ENCODE data around the gene RNF103. TPM values are rescaled to one million over a fixed set of nuclear protein-coding genes. Genes with fewer than 3 reads are reported as not detected.

The RNF103 gene
- total RNA-seq, 1 donor from 2014 or later = 25.2 TPM

DNA sequence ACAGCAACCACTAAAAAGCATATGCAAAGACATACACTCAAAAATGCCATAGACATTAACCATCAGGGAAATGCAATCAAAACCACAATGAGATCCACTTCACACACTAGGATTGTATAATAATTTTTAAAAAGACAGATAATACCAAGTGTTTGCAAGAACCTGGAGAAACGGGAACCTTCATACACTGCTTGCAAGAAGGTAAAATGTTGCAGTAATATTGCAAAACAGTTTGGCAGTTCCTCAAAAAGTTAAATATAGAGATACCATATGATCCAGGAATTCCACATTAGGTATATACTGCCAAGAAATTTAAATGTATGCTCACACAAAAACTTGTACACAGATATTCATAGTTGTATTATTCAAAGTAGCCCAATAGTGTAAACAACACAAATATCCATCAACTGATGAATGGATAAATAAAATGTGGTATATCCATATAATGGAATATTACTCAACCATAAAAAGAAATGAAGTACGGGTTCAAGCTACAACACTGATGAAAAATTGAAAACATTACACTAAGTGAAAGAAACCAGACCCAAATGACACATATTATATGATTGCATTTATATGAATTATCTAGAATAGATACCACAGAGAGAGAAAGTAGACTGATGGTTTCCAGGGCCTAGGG, 45.7 kb downstream of the RNF103 start:
- H3K4me1 Mint-ChIP-seq (ENCODE audit: low read depth, unreplicated experiment) = no peaks in the 10 kb centered on the region
- H3K27ac Mint-ChIP-seq (ENCODE audit: unreplicated experiment) = no peak overlapping the region
- no peaks in the 10 kb centered on the region for H3K36me3 Mint-ChIP-seq (ENCODE audit: unreplicated experiment)
- H3K4me3 Mint-ChIP-seq (ENCODE audit: unreplicated experiment) = no peak overlapping the region
- no peaks in the 10 kb centered on the region for H3K9me3 Mint-ChIP-seq (ENCODE audit: unreplicated experiment)
- H3K27me3 Mint-ChIP-seq (ENCODE audit: unreplicated experiment) = no peaks in the 10 kb centered on the region
- TF ChIP-seq, protein P1, sequence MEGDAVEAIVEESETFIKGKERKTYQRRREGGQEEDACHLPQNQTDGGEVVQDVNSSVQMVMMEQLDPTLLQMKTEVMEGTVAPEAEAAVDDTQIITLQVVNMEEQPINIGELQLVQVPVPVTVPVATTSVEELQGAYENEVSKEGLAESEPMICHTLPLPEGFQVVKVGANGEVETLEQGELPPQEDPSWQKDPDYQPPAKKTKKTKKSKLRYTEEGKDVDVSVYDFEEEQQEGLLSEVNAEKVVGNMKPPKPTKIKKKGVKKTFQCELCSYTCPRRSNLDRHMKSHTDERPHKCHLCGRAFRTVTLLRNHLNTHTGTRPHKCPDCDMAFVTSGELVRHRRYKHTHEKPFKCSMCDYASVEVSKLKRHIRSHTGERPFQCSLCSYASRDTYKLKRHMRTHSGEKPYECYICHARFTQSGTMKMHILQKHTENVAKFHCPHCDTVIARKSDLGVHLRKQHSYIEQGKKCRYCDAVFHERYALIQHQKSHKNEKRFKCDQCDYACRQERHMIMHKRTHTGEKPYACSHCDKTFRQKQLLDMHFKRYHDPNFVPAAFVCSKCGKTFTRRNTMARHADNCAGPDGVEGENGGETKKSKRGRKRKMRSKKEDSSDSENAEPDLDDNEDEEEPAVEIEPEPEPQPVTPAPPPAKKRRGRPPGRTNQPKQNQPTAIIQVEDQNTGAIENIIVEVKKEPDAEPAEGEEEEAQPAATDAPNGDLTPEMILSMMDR (IDR thresholded peaks at IDR 0.05; ENCODE audit: partially characterized antibody, unreplicated experiment) = no peak
- DNase-seq = no peak

DNA sequence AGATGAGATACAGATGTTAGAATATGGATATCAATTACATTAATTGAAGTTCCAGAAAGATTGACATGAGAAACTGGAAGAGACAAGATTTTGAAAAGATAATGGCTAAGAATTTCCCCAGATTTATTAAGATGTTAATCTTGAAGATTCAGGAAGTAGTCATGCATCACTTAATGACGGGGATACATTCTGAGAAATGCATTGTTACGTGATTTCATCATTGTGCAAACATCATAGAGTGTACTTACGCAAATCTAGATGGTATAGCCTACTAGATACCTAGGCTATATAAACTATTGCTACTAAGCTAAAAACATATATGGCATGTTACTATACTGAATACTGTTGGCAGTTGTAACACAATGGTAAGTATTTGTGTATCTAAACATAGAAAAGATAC, 53.6 kb downstream of the RNF103 start:
- no peaks in the 10 kb centered on the region for H3K4me1 Mint-ChIP-seq (ENCODE audit: low read depth, unreplicated experiment)
- H3K9me3 Mint-ChIP-seq (ENCODE audit: unreplicated experiment) = peaks cover 2% of the 10 kb centered on the region
- no peak overlapping the region for H3K27ac Mint-ChIP-seq (ENCODE audit: unreplicated experiment)
- no peak overlapping the region for H3K4me3 Mint-ChIP-seq (ENCODE audit: unreplicated experiment)
- peaks cover 4% of the 10 kb centered on the region for H3K36me3 Mint-ChIP-seq (ENCODE audit: unreplicated experiment)
- TF ChIP-seq, protein P1 (IDR thresholded peaks at IDR 0.05; ENCODE audit: partially characterized antibody, unreplicated experiment) = no peak
- no peaks in the 10 kb centered on the region for H3K27me3 Mint-ChIP-seq (ENCODE audit: unreplicated experiment)
- DNase-seq = no peak

DNA sequence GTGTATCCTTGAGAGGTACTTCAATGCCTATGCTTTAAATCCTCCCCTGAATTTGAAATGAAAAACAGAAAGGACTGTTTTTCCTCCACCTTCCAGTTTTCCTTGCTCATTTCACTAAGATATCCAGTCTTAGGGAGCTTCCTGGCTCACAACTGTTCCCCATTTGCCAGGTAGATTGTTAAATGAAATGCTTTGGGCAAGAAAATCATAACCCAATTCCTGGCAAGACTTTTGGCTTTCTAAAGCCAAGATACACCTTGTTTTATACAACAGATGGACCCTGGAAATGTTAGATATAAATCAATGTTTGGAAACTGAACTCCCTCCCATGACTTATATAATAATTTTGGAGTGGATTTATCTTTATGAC, 56.9 kb downstream of the RNF103 start:
- H3K27ac Mint-ChIP-seq (ENCODE audit: unreplicated experiment) = no peak overlapping the region
- H3K36me3 Mint-ChIP-seq (ENCODE audit: unreplicated experiment) = peaks cover 8% of the 10 kb centered on the region
- H3K9me3 Mint-ChIP-seq (ENCODE audit: unreplicated experiment) = peaks cover 15% of the 10 kb centered on the region
- peaks cover 9% of the 10 kb centered on the region for H3K4me1 Mint-ChIP-seq (ENCODE audit: low read depth, unreplicated experiment)
- peaks cover 7% of the 10 kb centered on the region for H3K27me3 Mint-ChIP-seq (ENCODE audit: unreplicated experiment)
- no peak overlapping the region for H3K4me3 Mint-ChIP-seq (ENCODE audit: unreplicated experiment)
- TF ChIP-seq, protein P1 (IDR thresholded peaks at IDR 0.05; ENCODE audit: partially characterized antibody, unreplicated experiment) = no peak
- DNase-seq = no peak

DNA sequence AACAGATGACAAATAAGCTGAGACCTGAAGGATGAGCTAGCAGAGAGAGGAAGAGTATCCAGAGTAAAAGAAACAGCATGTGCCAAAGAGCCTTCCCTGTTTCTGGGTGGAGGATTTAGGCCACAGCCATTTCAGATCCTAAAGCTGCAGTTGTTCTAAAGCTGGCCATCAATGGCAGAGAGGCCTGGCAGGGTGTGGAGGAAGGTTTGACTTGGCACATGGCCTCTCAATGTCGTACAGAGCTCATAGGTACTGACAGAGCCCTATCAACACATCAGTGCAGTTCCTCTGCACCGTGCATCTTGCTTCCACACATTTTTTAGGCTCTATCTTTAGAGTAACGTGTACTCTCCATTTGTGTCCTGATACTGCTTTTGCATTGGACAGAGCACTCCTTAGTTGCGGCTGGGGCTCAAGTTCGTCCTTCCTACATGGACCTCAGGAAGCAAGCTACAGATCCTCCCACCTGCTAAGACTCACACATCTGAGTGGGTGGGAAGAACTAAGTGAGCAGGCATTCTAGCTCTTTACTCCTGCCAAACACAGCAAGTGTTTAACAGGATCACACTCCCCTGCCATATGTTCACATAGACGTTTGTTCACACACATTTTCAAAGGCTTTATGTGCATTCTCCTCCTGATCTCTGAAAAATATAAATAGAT, 57.4 kb downstream of the RNF103 start:
- no peak overlapping the region for H3K27ac Mint-ChIP-seq (ENCODE audit: unreplicated experiment)
- peaks cover 10% of the 10 kb centered on the region for H3K4me1 Mint-ChIP-seq (ENCODE audit: low read depth, unreplicated experiment)

More for the DNA sequence above, 57.4 kb downstream of the RNF103 start:
- no peak for DNase-seq
- Mint-ChIP-seq H3K36me3 (ENCODE audit: unreplicated experiment) (peaks cover 8% of the 10 kb centered on the region), H3K9me3 (ENCODE audit: unreplicated experiment) (peaks cover 15% of the 10 kb centered on the region), H3K4me3 (ENCODE audit: unreplicated experiment) (no peak overlapping the region), H3K27me3 (ENCODE audit: unreplicated experiment) (peaks cover 7% of the 10 kb centered on the region)
- TF ChIP-seq, protein P1 (IDR thresholded peaks at IDR 0.05; ENCODE audit: partially characterized antibody, unreplicated experiment) = no peak

Measured in glutamatergic neuron (in vitro differentiated cells).